HFFc6 (cell line): ENCODE results near the gene BBIP1. TPM values are rescaled to one million over a fixed set of nuclear protein-coding genes. Genes with fewer than 3 reads are reported as not detected.

Experiments
- DNase-seq: peaks from one replicate; pipeline ENCODE4 v3.0.0-alpha.2; 2018
- H3K27ac Mint-ChIP-seq: 2 replicates; pipeline ENCODE4 v1.8.0; 2020; ENCODE audit warnings: mild to moderate bottlenecking, mixed read lengths
- H3K27me3 Mint-ChIP-seq: 2 replicates; pipeline ENCODE4 v1.8.0; 2021; ENCODE audit warnings: mild to moderate bottlenecking, moderate library complexity, mixed read lengths; ENCODE audit not compliant: insufficient read depth
- H3K36me3 Mint-ChIP-seq: 2 replicates; pipeline ENCODE4 v1.8.0; 2021; ENCODE audit warnings: low read depth, mixed read lengths
- H3K4me1 Mint-ChIP-seq: 2 replicates; pipeline ENCODE4 v1.8.0; 2020; ENCODE audit warnings: low read depth, mixed read lengths
- H3K4me3 Mint-ChIP-seq: 2 replicates; pipeline ENCODE4 v1.8.0; 2020; ENCODE audit warnings: mild to moderate bottlenecking, moderate library complexity, mixed read lengths
- H3K9me3 Mint-ChIP-seq: 2 replicates; pipeline ENCODE4 v1.8.0; 2020; ENCODE audit warnings: mild to moderate bottlenecking, mixed read lengths
- CTCF ChIP-seq: fragments of 200-600 bp; sonication (generic); IDR thresholded peaks from 2 replicates; pipeline ENCODE4 v1.5.0; 2021; ENCODE audit warnings: antibody characterized with exemption, mild to moderate bottlenecking
- total RNA-seq, 6 experiments: library from RNA; stranded (reverse); fragmentation: NEBNext Ultra II Directional; extraction: Animal tissue kit (Norgen Biotek cat#: 25700); gene quantifications; 2 replicates in 1 of 6; 3 replicates in 5 of 6; pipeline ENCODE4 v1.2.3, GENCODE V29; 2021

BBIP1 gene
- total RNA-seq, 6 experiments from 2014 or later: 28.5 to 36.1 (median 31.2) TPM

- no peaks in the 10 kb centered on the region for H3K9me3 Mint-ChIP-seq
- no peak for TF ChIP-seq CTCF
- no peak for DNase-seq
- no peak overlapping the region for H3K27ac Mint-ChIP-seq
- H3K36me3 Mint-ChIP-seq: peaks cover 6% of the 10 kb centered on the region
- no peak overlapping the region for H3K4me3 Mint-ChIP-seq
- no peaks in the 10 kb centered on the region for H3K27me3 Mint-ChIP-seq
- H3K4me1 Mint-ChIP-seq: peaks cover 54% of the 10 kb centered on the region
Observed at GRCh38 chr10:110964681-110965080, 45.7 kb upstream of the BBIP1 start.

DNA sequence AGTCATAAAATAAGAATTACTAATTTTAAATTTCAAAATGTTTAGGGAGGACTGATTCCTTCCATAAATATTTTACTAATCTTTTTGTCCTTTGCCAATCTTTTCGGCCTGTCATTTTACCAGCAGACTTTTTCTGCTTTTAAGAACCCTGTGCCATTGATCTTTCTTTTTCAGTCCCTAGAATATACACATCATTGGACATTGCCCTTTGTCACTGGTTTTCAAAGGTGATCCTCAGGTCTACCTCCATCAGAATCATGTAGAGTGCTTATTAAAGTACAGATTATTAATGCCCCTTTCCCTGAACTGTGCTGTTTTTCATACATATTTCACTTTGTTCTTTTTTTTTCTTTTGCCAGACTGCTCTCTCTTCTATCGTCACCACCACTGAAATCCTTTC is 44.2 kb upstream of the BBIP1 start:
- Mint-ChIP-seq H3K36me3 (peaks cover 6% of the 10 kb centered on the region), H3K4me3 (no peak overlapping the region), H3K9me3 (no peaks in the 10 kb centered on the region), H3K27me3 (no peaks in the 10 kb centered on the region), H3K27ac (no peak overlapping the region), H3K4me1 (peaks cover 58% of the 10 kb centered on the region)
- DNase-seq: no peak
- no peak for TF ChIP-seq CTCF

DNA sequence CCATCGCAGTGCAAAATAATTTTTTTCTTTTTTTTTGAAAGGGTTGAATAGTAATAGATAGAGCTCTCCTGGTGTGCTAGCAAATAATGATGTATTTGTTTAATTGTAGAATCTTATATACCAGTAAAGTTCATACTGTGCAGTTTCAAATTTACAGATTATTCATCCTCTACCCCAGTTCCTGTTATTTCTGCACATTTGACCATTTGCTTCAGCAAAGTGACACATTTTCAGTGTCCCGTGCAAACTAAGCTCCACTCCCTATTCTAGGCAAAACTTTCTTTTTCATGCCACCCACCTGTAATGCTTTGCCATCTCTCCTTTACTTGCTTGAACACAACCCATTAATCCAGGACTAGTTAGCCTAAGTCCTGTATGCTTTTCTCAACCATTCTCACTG is 43.5 kb upstream of the BBIP1 start:
- H3K27me3 Mint-ChIP-seq: no peaks in the 10 kb centered on the region
- no peak for DNase-seq
- no peak overlapping the region for H3K27ac Mint-ChIP-seq
- TF ChIP-seq CTCF: no peak
- no peaks in the 10 kb centered on the region for H3K9me3 Mint-ChIP-seq
- peaks cover 53% of the 10 kb centered on the region for H3K4me1 Mint-ChIP-seq
- H3K4me3 Mint-ChIP-seq: no peak overlapping the region
- peaks cover 6% of the 10 kb centered on the region for H3K36me3 Mint-ChIP-seq

GRCh38 chr10:110960333-110960712 is 41.3 kb upstream of the BBIP1 start:
- Mint-ChIP-seq H3K4me3 (no peak overlapping the region), H3K9me3 (no peaks in the 10 kb centered on the region), H3K27ac (no peak overlapping the region), H3K27me3 (no peaks in the 10 kb centered on the region), H3K36me3 (peaks cover 6% of the 10 kb centered on the region), H3K4me1 (peaks cover 44% of the 10 kb centered on the region)
- no peak for TF ChIP-seq CTCF
- no peak for DNase-seq

- no peak for DNase-seq
- peaks cover 6% of the 10 kb centered on the region for H3K36me3 Mint-ChIP-seq
- no peaks in the 10 kb centered on the region for H3K27me3 Mint-ChIP-seq
- TF ChIP-seq CTCF: no peak
- H3K4me1 Mint-ChIP-seq: peaks cover 40% of the 10 kb centered on the region
- no peak overlapping the region for H3K27ac Mint-ChIP-seq
- H3K9me3 Mint-ChIP-seq: no peaks in the 10 kb centered on the region
- H3K4me3 Mint-ChIP-seq: no peak overlapping the region
Observed at GRCh38 chr10:110959379-110960332, 40.7 kb upstream of the BBIP1 start.
